SH-SY5Y (cell line): Measurements from ENCODE around the gene TGM3.

Source experiments
- GATA2 ChIP-seq: IDR thresholded peaks from 2 replicates; pipeline ENCODE4 v1.6.1; 2011; ENCODE audit warnings: mild to moderate bottlenecking, low read depth, low read length
- GATA3 ChIP-seq: IDR thresholded peaks from 2 replicates; pipeline ENCODE4 v1.6.1; 2011; ENCODE audit warnings: low read depth, mild to moderate bottlenecking, low read length, moderate library complexity

DNA sequence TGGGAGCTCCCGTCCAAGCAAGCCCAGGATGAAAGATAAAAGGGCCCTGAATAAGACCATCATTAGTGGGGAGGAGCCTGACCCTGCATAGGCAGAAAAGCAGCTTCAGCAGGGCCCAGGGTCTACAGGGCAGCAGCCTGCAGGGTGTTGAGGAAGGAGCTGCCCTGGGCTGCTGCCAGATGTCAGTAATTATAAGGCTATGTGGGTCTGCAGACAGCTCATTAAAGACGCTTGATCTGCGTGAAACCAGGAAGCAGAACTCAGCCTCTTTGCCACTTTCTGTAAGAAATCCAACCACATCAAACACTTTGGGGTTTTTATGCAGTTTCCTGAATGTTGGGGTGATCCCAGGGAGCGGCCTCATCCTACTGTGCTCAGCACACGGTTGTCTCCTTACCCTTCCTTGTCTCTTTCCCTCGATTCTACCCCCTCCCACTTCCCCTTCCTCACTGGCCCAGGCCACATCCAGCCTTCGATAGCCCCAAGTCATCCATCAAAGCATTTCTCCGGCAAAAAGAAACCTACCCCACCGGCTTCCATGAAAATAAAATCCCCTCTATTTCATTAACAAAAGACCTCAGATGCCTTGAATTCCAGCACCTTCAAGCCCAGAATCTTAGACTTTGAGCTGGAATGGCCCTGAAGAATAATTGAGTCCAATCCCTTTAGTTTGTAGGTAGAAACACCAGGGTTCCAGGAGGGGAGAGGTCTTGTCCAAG is 83.9 kb downstream of the TGM3 start:
- TF ChIP-seq GATA2: no peak
- TF ChIP-seq GATA3: no peak
